ENCODE data around the gene TYMS.

The TYMS gene

GRCh38 chr18:666628-667027 lies 9.2 kb downstream of the TYMS start:
- Histone ChIP-seq H3K56ac (ENCODE audit: low read length) (no peak overlapping the region), H3K79me2 (ENCODE audit: control insufficient read depth, insufficient read depth, low read length) (peaks cover 10% of the 10 kb centered on the region), H3K27ac (ENCODE audit: low read depth, low read length) (no peak overlapping the region), H4K5ac (ENCODE audit: low read length) (no peak overlapping the region), H3K23ac (ENCODE audit: low read length) (no peak overlapping the region), H2AK5ac (ENCODE audit: low read length) (no peak overlapping the region), H3K36me3 (ENCODE audit: control insufficient read depth, insufficient read depth, low read length) (peaks cover 12% of the 10 kb centered on the region), H3K4me3 (ENCODE audit: low read length) (no peak overlapping the region), H2BK15ac (replicated peaks; ENCODE audit: low read depth) (no peak overlapping the region), H3K18ac (ENCODE audit: low read length) (no peak overlapping the region), H2BK5ac (ENCODE audit: low read length) (no peak overlapping the region), H3K79me1 (ENCODE audit: low read length) (peaks cover 7% of the 10 kb centered on the region), H4K8ac (ENCODE audit: low read depth, low read length) (no peak overlapping the region), H2BK120ac (ENCODE audit: low read depth, low read length) (no peak overlapping the region), H3K4me2 (ENCODE audit: low read length) (no peak overlapping the region), H3K4ac (ENCODE audit: low read depth, low read length) (no peak overlapping the region), H3K27me3 (ENCODE audit: insufficient read depth, low read length, poor library complexity) (no peaks in the 10 kb centered on the region), H3K9ac (ENCODE audit: low read length) (no peak overlapping the region), H3K4me1 (ENCODE audit: control insufficient read depth, low read depth, low read length) (no peaks in the 10 kb centered on the region)
- DNase-seq = no peak
- WGBS (ENCODE audit: extremely low coverage, insufficient coverage, low lambda C conversion rate) = no CpG with 5 or more reads among the region's 3 CpGs

- Histone ChIP-seq H3K4me3 (ENCODE audit: low read length) (no peak overlapping the region), H3K9ac (ENCODE audit: low read length) (no peak overlapping the region), H3K23ac (ENCODE audit: low read length) (no peak overlapping the region), H3K27ac (ENCODE audit: low read depth, low read length) (no peak overlapping the region), H4K5ac (ENCODE audit: low read length) (no peak overlapping the region), H3K36me3 (ENCODE audit: control insufficient read depth, insufficient read depth, low read length) (peaks cover 13% of the 10 kb centered on the region), H2BK5ac (ENCODE audit: low read length) (no peak overlapping the region), H2AK5ac (ENCODE audit: low read length) (no peak overlapping the region), H2BK120ac (ENCODE audit: low read depth, low read length) (no peak overlapping the region), H3K4me1 (ENCODE audit: control insufficient read depth, low read depth, low read length) (no peaks in the 10 kb centered on the region), H3K79me1 (ENCODE audit: low read length) (peaks cover 4% of the 10 kb centered on the region), H3K79me2 (ENCODE audit: control insufficient read depth, insufficient read depth, low read length) (peaks cover 7% of the 10 kb centered on the region), H3K18ac (ENCODE audit: low read length) (no peak overlapping the region), H3K4ac (ENCODE audit: low read depth, low read length) (no peak overlapping the region), H2BK15ac (replicated peaks; ENCODE audit: low read depth) (no peak overlapping the region), H4K8ac (ENCODE audit: low read depth, low read length) (no peak overlapping the region), H3K4me2 (ENCODE audit: low read length) (no peak overlapping the region), H3K27me3 (ENCODE audit: insufficient read depth, low read length, poor library complexity) (no peaks in the 10 kb centered on the region), H3K56ac (ENCODE audit: low read length) (no peak overlapping the region)
- DNase-seq = no peak
- no CpG with 5 or more reads among the region's 1 CpG for WGBS (ENCODE audit: extremely low coverage, insufficient coverage, low lambda C conversion rate)
Measured at GRCh38 chr18:668260-668659, 10.8 kb downstream of the TYMS start.

GRCh38 chr18:669077-669476 lies 11.6 kb downstream of the TYMS start:
- Histone ChIP-seq H3K18ac (ENCODE audit: low read length) (no peak overlapping the region), H3K27me3 (ENCODE audit: insufficient read depth, low read length, poor library complexity) (no peaks in the 10 kb centered on the region), H3K36me3 (ENCODE audit: control insufficient read depth, insufficient read depth, low read length) (peaks cover 13% of the 10 kb centered on the region), H3K4me3 (ENCODE audit: low read length) (no peak overlapping the region), H3K79me1 (ENCODE audit: low read length) (peaks cover 4% of the 10 kb centered on the region), H2AK5ac (ENCODE audit: low read length) (no peak overlapping the region), H4K8ac (ENCODE audit: low read depth, low read length) (no peak overlapping the region), H3K27ac (ENCODE audit: low read depth, low read length) (no peak overlapping the region), H3K23ac (ENCODE audit: low read length) (no peak overlapping the region), H3K79me2 (ENCODE audit: control insufficient read depth, insufficient read depth, low read length) (peaks cover 7% of the 10 kb centered on the region), H3K9ac (ENCODE audit: low read length) (no peak overlapping the region), H2BK15ac (replicated peaks; ENCODE audit: low read depth) (no peak overlapping the region), H2BK5ac (ENCODE audit: low read length) (no peak overlapping the region), H3K4me2 (ENCODE audit: low read length) (no peak overlapping the region), H3K4me1 (ENCODE audit: control insufficient read depth, low read depth, low read length) (no peaks in the 10 kb centered on the region), H4K5ac (ENCODE audit: low read length) (no peak overlapping the region), H2BK120ac (ENCODE audit: low read depth, low read length) (no peak overlapping the region), H3K4ac (ENCODE audit: low read depth, low read length) (no peak overlapping the region), H3K56ac (ENCODE audit: low read length) (no peak overlapping the region)
- no peak for DNase-seq
- no CpG with 5 or more reads among the region's 8 CpGs for WGBS (ENCODE audit: extremely low coverage, insufficient coverage, low lambda C conversion rate)

GRCh38 chr18:670522-670921 lies 13.1 kb downstream of the TYMS start:
- Histone ChIP-seq H3K79me1 (ENCODE audit: low read length) (peaks cover 4% of the 10 kb centered on the region), H3K36me3 (ENCODE audit: control insufficient read depth, insufficient read depth, low read length) (peaks cover 14% of the 10 kb centered on the region), H3K4ac (ENCODE audit: low read depth, low read length) (no peak overlapping the region), H3K4me2 (ENCODE audit: low read length) (no peak overlapping the region), H4K8ac (ENCODE audit: low read depth, low read length) (no peak overlapping the region), H2BK15ac (replicated peaks; ENCODE audit: low read depth) (no peak overlapping the region), H3K4me1 (ENCODE audit: control insufficient read depth, low read depth, low read length) (no peaks in the 10 kb centered on the region), H2BK5ac (ENCODE audit: low read length) (no peak overlapping the region), H2AK5ac (ENCODE audit: low read length) (no peak overlapping the region), H3K4me3 (ENCODE audit: low read length) (no peak overlapping the region), H4K5ac (ENCODE audit: low read length) (no peak overlapping the region), H3K27ac (ENCODE audit: low read depth, low read length) (no peak overlapping the region), H3K56ac (ENCODE audit: low read length) (no peak overlapping the region), H3K23ac (ENCODE audit: low read length) (no peak overlapping the region), H2BK120ac (ENCODE audit: low read depth, low read length) (no peak overlapping the region), H3K27me3 (ENCODE audit: insufficient read depth, low read length, poor library complexity) (no peaks in the 10 kb centered on the region), H3K18ac (ENCODE audit: low read length) (no peak overlapping the region), H3K9ac (ENCODE audit: low read length) (no peak overlapping the region), H3K79me2 (ENCODE audit: control insufficient read depth, insufficient read depth, low read length) (peaks cover 7% of the 10 kb centered on the region)
- no peak for DNase-seq
- no CpG with 5 or more reads among the region's 11 CpGs for WGBS (ENCODE audit: extremely low coverage, insufficient coverage, low lambda C conversion rate)

GRCh38 chr18:671405-671804 lies 14.0 kb downstream of the TYMS start:
- Histone ChIP-seq H2BK5ac (ENCODE audit: low read length) (no peak overlapping the region), H3K4me2 (ENCODE audit: low read length) (no peak overlapping the region), H3K36me3 (ENCODE audit: control insufficient read depth, insufficient read depth, low read length) (peaks cover 14% of the 10 kb centered on the region), H4K5ac (ENCODE audit: low read length) (no peak overlapping the region), H3K27ac (ENCODE audit: low read depth, low read length) (no peak overlapping the region), H3K56ac (ENCODE audit: low read length) (no peak overlapping the region), H3K4ac (ENCODE audit: low read depth, low read length) (no peak overlapping the region), H3K9ac (ENCODE audit: low read length) (no peak overlapping the region), H2BK15ac (replicated peaks; ENCODE audit: low read depth) (no peak overlapping the region), H3K4me1 (ENCODE audit: control insufficient read depth, low read depth, low read length) (no peaks in the 10 kb centered on the region), H2AK5ac (ENCODE audit: low read length) (no peak overlapping the region), H4K8ac (ENCODE audit: low read depth, low read length) (no peak overlapping the region), H2BK120ac (ENCODE audit: low read depth, low read length) (no peak overlapping the region), H3K23ac (ENCODE audit: low read length) (no peak overlapping the region), H3K18ac (ENCODE audit: low read length) (no peak overlapping the region), H3K79me2 (ENCODE audit: control insufficient read depth, insufficient read depth, low read length) (peaks cover 3% of the 10 kb centered on the region), H3K79me1 (ENCODE audit: low read length) (peaks cover 4% of the 10 kb centered on the region), H3K4me3 (ENCODE audit: low read length) (no peak overlapping the region), H3K27me3 (ENCODE audit: insufficient read depth, low read length, poor library complexity) (no peaks in the 10 kb centered on the region)
- WGBS (ENCODE audit: extremely low coverage, insufficient coverage, low lambda C conversion rate) = no CpG with 5 or more reads among the region's 1 CpG
- DNase-seq = no peak

GRCh38 chr18:673317-673716 lies 15.9 kb downstream of the TYMS start:
- Histone ChIP-seq H3K36me3 (ENCODE audit: control insufficient read depth, insufficient read depth, low read length) (peaks cover 13% of the 10 kb centered on the region), H3K27me3 (ENCODE audit: insufficient read depth, low read length, poor library complexity) (no peaks in the 10 kb centered on the region), H3K4me1 (ENCODE audit: control insufficient read depth, low read depth, low read length) (no peaks in the 10 kb centered on the region), H2BK15ac (replicated peaks; ENCODE audit: low read depth) (no peak overlapping the region), H3K79me1 (ENCODE audit: low read length) (no peaks in the 10 kb centered on the region), H2AK5ac (ENCODE audit: low read length) (no peak overlapping the region), H3K4me2 (ENCODE audit: low read length) (no peak overlapping the region), H3K18ac (ENCODE audit: low read length) (no peak overlapping the region), H3K4me3 (ENCODE audit: low read length) (no peak overlapping the region), H3K23ac (ENCODE audit: low read length) (no peak overlapping the region), H3K9ac (ENCODE audit: low read length) (no peak overlapping the region), H4K5ac (ENCODE audit: low read length) (no peak overlapping the region), H2BK5ac (ENCODE audit: low read length) (no peak overlapping the region), H4K8ac (ENCODE audit: low read depth, low read length) (no peak overlapping the region), H3K27ac (ENCODE audit: low read depth, low read length) (no peak overlapping the region), H3K79me2 (ENCODE audit: control insufficient read depth, insufficient read depth, low read length) (no peaks in the 10 kb centered on the region), H2BK120ac (ENCODE audit: low read depth, low read length) (no peak overlapping the region), H3K56ac (ENCODE audit: low read length) (no peak overlapping the region), H3K4ac (ENCODE audit: low read depth, low read length) (no peak overlapping the region)
- no peak for DNase-seq
- WGBS (ENCODE audit: extremely low coverage, insufficient coverage, low lambda C conversion rate) = no CpG with 5 or more reads among the region's 3 CpGs
